ENCODE measurements around the gene DIP2A.

Gene DIP2A

DNA sequence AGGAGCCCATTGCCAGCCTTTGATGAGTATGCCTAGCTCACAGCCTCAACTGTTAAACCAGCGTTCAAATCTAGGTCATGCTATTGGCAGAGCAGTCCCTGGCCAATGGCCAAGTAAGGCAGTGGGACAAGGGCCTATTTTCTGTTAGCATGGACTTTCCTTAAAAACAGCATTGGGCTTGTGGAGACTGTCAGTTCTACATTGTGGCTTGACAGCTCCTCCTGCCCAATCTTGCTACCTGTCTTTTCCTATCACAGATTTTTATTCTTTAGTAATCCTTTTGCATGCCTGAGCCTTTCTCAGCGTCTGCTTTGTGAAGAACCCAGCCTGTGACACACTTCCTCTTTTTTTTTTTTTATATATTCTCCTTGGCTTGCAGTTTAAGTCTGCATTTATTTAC lies 56.4 kb downstream of the DIP2A start:
- Histone ChIP-seq H3K9ac (ENCODE audit: low read depth, low read length, poor library complexity) (no peak overlapping the region), H4K8ac (ENCODE audit: low read depth, low read length) (no peak overlapping the region), H4K91ac (ENCODE audit: low read depth, low read length, poor library complexity) (no peak overlapping the region), H2BK120ac (ENCODE audit: low read depth, low read length) (no peak overlapping the region), H3K23ac (ENCODE audit: low read depth, low read length, poor library complexity) (no peak overlapping the region), H3K27me3 (ENCODE audit: control insufficient read depth in 3 of 3, insufficient read depth in 3 of 3, low read depth in 1 of 3, low read length in 3 of 3) (no peaks in the 10 kb centered on the region), H3K9me3 (replicated peaks in 1 of 2; ENCODE audit: control insufficient read depth in 2 of 2, insufficient read depth in 1 of 2, low read depth in 1 of 2, low read length in 2 of 2) (peaks cover 6 to 35% of the 10 kb centered on the region in 2 donors), H2BK12ac (ENCODE audit: low read length) (no peak overlapping the region), H2AFZ (ENCODE audit: low read length) (no peak overlapping the region), H3K4me1 (ENCODE audit: control insufficient read depth in 2 of 2, insufficient read depth in 1 of 2, low read depth in 1 of 2, low read length in 2 of 2) (no peaks in the 10 kb centered on the region), H3K4me2 (ENCODE audit: insufficient read depth, low read length, poor library complexity, severe bottlenecking) (no peak overlapping the region), H2AK5ac (ENCODE audit: low read depth, low read length) (no peak overlapping the region), H3K14ac (ENCODE audit: low read length) (no peak overlapping the region), H3K79me1 (ENCODE audit: low read depth, low read length) (peaks cover 2% of the 10 kb centered on the region), H3K18ac (ENCODE audit: low read length) (no peak overlapping the region), H2BK15ac (ENCODE audit: low read length) (no peak overlapping the region), H2BK5ac (ENCODE audit: low read length) (no peak overlapping the region), H3K27ac (replicated peaks; ENCODE audit: low read length) (no peak overlapping the region), H3K36me3 (replicated peaks in 1 of 2; ENCODE audit: control insufficient read depth in 2 of 2, insufficient read depth in 2 of 2, low read length in 2 of 2) (peaks cover 25 to 85% of the 10 kb centered on the region in 2 donors), H3K4ac (ENCODE audit: low read length) (no peak overlapping the region), H3K4me3 (ENCODE audit: low read length in 2 of 2) (no peak overlapping the region)
- no CpG with 5 or more reads among the region's 2 CpGs for WGBS, 2 donors (ENCODE audit: extremely low coverage in 2 of 2, insufficient read length in 2 of 2, insufficient replicate concordance in 1 of 2)
- DNase-seq (ENCODE audit: low spot score): no peak

DNA sequence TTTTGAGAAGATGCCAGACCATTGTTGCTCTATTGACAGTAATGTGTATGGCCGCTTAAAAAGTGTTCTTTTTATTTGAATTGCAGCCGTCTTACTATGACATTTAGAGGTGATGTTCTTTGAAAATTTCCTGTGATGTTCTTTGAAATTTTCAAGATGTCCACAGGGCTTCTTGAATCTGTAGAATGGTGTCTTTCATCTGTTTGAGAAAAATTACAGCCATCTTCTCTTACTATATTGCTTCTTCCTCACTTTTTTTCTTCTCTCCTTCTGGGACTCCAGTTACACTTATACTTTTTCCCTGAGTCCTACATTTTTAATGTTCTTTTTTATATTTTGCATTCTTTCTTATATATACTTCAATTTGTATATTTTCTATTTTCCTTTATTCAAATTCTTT lies 57.4 kb downstream of the DIP2A start:
- no peak overlapping the region for H3K23ac ChIP-seq (ENCODE audit: low read depth, low read length, poor library complexity)
- no peak for DNase-seq (ENCODE audit: low spot score)
- no peak overlapping the region for H2BK5ac ChIP-seq (ENCODE audit: low read length)
- H2BK12ac ChIP-seq (ENCODE audit: low read length): no peak overlapping the region
- no peak overlapping the region for H3K4ac ChIP-seq (ENCODE audit: low read length)
- H3K4me3 ChIP-seq (ENCODE audit: low read length in 2 of 2): no peak overlapping the region
- no peak overlapping the region for H3K4me2 ChIP-seq (ENCODE audit: insufficient read depth, low read length, poor library complexity, severe bottlenecking)
- no peak overlapping the region for H2BK15ac ChIP-seq (ENCODE audit: low read length)
- H3K18ac ChIP-seq (ENCODE audit: low read length): no peak overlapping the region
- no peak overlapping the region for H2AK5ac ChIP-seq (ENCODE audit: low read depth, low read length)
- H3K4me1 ChIP-seq (ENCODE audit: control insufficient read depth in 2 of 2, insufficient read depth in 1 of 2, low read depth in 1 of 2, low read length in 2 of 2): no peaks in the 10 kb centered on the region
- H3K14ac ChIP-seq (ENCODE audit: low read length): no peak overlapping the region
- peaks cover 2% of the 10 kb centered on the region for H3K79me1 ChIP-seq (ENCODE audit: low read depth, low read length)
- H2AFZ ChIP-seq (ENCODE audit: low read length): no peak overlapping the region
- H4K8ac ChIP-seq (ENCODE audit: low read depth, low read length): no peak overlapping the region
- H3K36me3 ChIP-seq (replicated peaks in 1 of 2; ENCODE audit: control insufficient read depth in 2 of 2, insufficient read depth in 2 of 2, low read length in 2 of 2): peaks cover 20 to 85% of the 10 kb centered on the region in 2 donors
- H3K27ac ChIP-seq (replicated peaks; ENCODE audit: low read length): no peak overlapping the region
- peaks cover 6 to 35% of the 10 kb centered on the region in 2 donors for H3K9me3 ChIP-seq (replicated peaks in 1 of 2; ENCODE audit: control insufficient read depth in 2 of 2, insufficient read depth in 1 of 2, low read depth in 1 of 2, low read length in 2 of 2)
- no peak overlapping the region for H3K9ac ChIP-seq (ENCODE audit: low read depth, low read length, poor library complexity)
- no peaks in the 10 kb centered on the region for H3K27me3 ChIP-seq (ENCODE audit: control insufficient read depth in 3 of 3, insufficient read depth in 3 of 3, low read depth in 1 of 3, low read length in 3 of 3)
- no CpG with 5 or more reads among the region's 2 CpGs for WGBS, 2 donors (ENCODE audit: extremely low coverage in 2 of 2, insufficient read length in 2 of 2, insufficient replicate concordance in 1 of 2)
- H4K91ac ChIP-seq (ENCODE audit: low read depth, low read length, poor library complexity): no peak overlapping the region
- H2BK120ac ChIP-seq (ENCODE audit: low read depth, low read length): no peak overlapping the region

DNA sequence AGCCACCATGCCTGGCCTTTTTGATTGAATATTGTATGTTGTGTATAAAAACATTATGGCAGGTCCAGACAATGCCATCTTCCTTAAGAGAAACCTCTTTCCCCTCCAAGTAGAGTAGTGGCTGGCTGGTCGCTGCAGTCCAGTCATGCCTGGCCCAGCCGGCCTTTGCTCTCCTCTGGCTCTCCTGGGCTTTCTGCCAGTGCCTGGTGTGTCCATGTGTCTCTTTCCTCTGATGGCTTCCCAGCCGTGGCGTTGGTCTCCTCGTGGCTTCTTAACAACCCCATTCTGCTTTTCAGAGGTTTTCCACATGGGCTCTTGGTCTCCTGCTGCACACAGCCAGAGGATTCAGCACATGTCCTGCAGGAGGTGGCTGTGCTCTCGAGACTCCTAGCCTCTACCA lies 58.7 kb downstream of the DIP2A start:
- Histone ChIP-seq H3K27me3 (ENCODE audit: control insufficient read depth in 3 of 3, insufficient read depth in 3 of 3, low read depth in 1 of 3, low read length in 3 of 3) (no peaks in the 10 kb centered on the region), H2BK120ac (ENCODE audit: low read depth, low read length) (no peak overlapping the region), H3K36me3 (replicated peaks in 1 of 2; ENCODE audit: control insufficient read depth in 2 of 2, insufficient read depth in 2 of 2, low read length in 2 of 2) (peaks cover 9 to 82% of the 10 kb centered on the region in 2 donors), H3K9ac (ENCODE audit: low read depth, low read length, poor library complexity) (no peak overlapping the region), H2BK15ac (ENCODE audit: low read length) (no peak overlapping the region), H3K4ac (ENCODE audit: low read length) (no peak overlapping the region), H3K4me2 (ENCODE audit: insufficient read depth, low read length, poor library complexity, severe bottlenecking) (no peak overlapping the region), H3K4me3 (ENCODE audit: low read length in 2 of 2) (no peak overlapping the region), H2AK5ac (ENCODE audit: low read depth, low read length) (no peak overlapping the region), H3K27ac (replicated peaks; ENCODE audit: low read length) (no peak overlapping the region), H3K23ac (ENCODE audit: low read depth, low read length, poor library complexity) (no peak overlapping the region), H2BK5ac (ENCODE audit: low read length) (no peak overlapping the region), H3K4me1 (ENCODE audit: control insufficient read depth in 2 of 2, insufficient read depth in 1 of 2, low read depth in 1 of 2, low read length in 2 of 2) (no peaks in the 10 kb centered on the region), H3K79me1 (ENCODE audit: low read depth, low read length) (peaks cover 2% of the 10 kb centered on the region), H2AFZ (ENCODE audit: low read length) (no peak overlapping the region), H4K8ac (ENCODE audit: low read depth, low read length) (no peak overlapping the region), H2BK12ac (ENCODE audit: low read length) (no peak overlapping the region), H4K91ac (ENCODE audit: low read depth, low read length, poor library complexity) (no peak overlapping the region), H3K9me3 (replicated peaks in 1 of 2; ENCODE audit: control insufficient read depth in 2 of 2, insufficient read depth in 1 of 2, low read depth in 1 of 2, low read length in 2 of 2) (peaks cover 5 to 30% of the 10 kb centered on the region in 2 donors), H3K14ac (ENCODE audit: low read length) (no peak overlapping the region), H3K18ac (ENCODE audit: low read length) (no peak overlapping the region)
- no CpG with 5 or more reads among the region's 6 CpGs for WGBS, 2 donors (ENCODE audit: extremely low coverage in 2 of 2, insufficient read length in 2 of 2, insufficient replicate concordance in 1 of 2)
- DNase-seq (ENCODE audit: low spot score): no peak

DNA sequence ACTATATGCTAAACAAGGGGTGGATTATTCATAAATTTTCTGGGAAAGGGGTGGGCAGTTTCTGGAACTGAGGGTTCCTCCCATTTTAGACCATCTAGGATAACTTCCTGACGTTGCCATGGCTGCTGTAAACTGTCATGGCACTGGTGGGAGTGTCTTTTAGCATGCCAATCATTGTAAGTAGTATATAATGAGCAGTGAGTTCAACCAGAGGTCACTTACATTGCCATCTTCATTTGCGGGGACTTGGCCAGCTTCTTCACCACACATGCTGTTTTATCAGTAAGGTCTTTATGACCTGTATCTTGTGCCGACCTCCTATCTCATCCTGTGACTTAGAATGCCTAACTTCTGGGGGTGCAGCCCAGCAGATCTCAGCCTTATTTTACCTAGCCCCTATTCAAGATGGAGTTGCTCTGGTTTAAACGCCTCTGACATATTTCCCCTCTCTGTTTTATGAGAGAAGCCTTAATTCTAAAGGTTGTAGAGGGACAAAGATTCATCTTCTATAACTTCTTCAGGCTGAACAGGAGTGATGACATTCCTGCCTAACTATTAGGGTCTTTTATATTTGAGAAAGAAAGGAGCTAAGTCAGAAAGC lies 60.4 kb downstream of the DIP2A start:
- H3K9me3 ChIP-seq (replicated peaks in 1 of 2; ENCODE audit: control insufficient read depth in 2 of 2, insufficient read depth in 1 of 2, low read depth in 1 of 2, low read length in 2 of 2): peaks cover 5 to 24% of the 10 kb centered on the region in 2 donors
- no peak overlapping the region for H2AK5ac ChIP-seq (ENCODE audit: low read depth, low read length)
- H2AFZ ChIP-seq (ENCODE audit: low read length): no peak overlapping the region
- H4K8ac ChIP-seq (ENCODE audit: low read depth, low read length): no peak overlapping the region
- no peak overlapping the region for H3K9ac ChIP-seq (ENCODE audit: low read depth, low read length, poor library complexity)
- peaks cover 2% of the 10 kb centered on the region for H3K79me1 ChIP-seq (ENCODE audit: low read depth, low read length)
- no peak overlapping the region for H2BK5ac ChIP-seq (ENCODE audit: low read length)
- H3K4me1 ChIP-seq (ENCODE audit: control insufficient read depth in 2 of 2, insufficient read depth in 1 of 2, low read depth in 1 of 2, low read length in 2 of 2): no peaks in the 10 kb centered on the region
- H3K36me3 ChIP-seq (replicated peaks in 1 of 2; ENCODE audit: control insufficient read depth in 2 of 2, insufficient read depth in 2 of 2, low read length in 2 of 2): peaks cover 8 to 77% of the 10 kb centered on the region in 2 donors
- WGBS, 2 donors (ENCODE audit: extremely low coverage in 2 of 2, insufficient read length in 2 of 2, insufficient replicate concordance in 1 of 2): no CpG with 5 or more reads among the region's 4 CpGs
- H3K27me3 ChIP-seq (ENCODE audit: control insufficient read depth in 3 of 3, insufficient read depth in 3 of 3, low read depth in 1 of 3, low read length in 3 of 3): no peaks in the 10 kb centered on the region
- no peak overlapping the region for H3K4me2 ChIP-seq (ENCODE audit: insufficient read depth, low read length, poor library complexity, severe bottlenecking)
- DNase-seq (ENCODE audit: low spot score): no peak
- H2BK12ac ChIP-seq (ENCODE audit: low read length): no peak overlapping the region
- no peak overlapping the region for H2BK120ac ChIP-seq (ENCODE audit: low read depth, low read length)
- no peak overlapping the region for H2BK15ac ChIP-seq (ENCODE audit: low read length)
- H4K91ac ChIP-seq (ENCODE audit: low read depth, low read length, poor library complexity): no peak overlapping the region
- H3K4ac ChIP-seq (ENCODE audit: low read length): no peak overlapping the region
- no peak overlapping the region for H3K23ac ChIP-seq (ENCODE audit: low read depth, low read length, poor library complexity)
- H3K4me3 ChIP-seq (ENCODE audit: low read length in 2 of 2): no peak overlapping the region
- H3K18ac ChIP-seq (ENCODE audit: low read length): no peak overlapping the region
- no peak overlapping the region for H3K27ac ChIP-seq (replicated peaks; ENCODE audit: low read length)
- no peak overlapping the region for H3K14ac ChIP-seq (ENCODE audit: low read length)

Measured in neuronal stem cell (in vitro differentiated cells).